ENCODE measurements around the gene PSD2.

The PSD2 gene

DNA sequence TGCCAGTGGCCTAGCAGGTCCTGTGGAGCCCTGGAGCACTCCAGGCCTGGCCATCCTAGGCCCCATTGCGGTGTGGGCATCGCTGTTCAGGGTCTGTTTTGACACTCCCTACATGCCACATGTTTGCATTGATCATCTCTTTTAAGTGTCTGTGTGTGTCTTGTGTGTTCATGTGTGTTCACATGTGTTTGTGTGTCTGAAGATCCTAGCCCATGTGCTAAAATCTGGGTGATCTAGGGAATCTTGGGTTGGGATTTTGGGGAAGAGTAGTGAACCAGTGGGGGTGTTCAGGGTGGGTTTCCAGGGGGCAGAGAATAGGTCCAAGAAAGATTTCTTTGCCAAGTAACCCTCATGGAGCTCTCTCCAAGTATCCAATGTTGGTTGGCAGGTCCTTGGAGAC, 8.4 kb downstream of the PSD2 start:
- ChIA-PET CTCF (no interaction called here), POLR2A (ENCODE audit: low non-redundant PET) (no interaction called here)
- no peak for TF ChIP-seq CTCF (conservative IDR thresholded peaks at IDR 0.05; ENCODE audit: low read depth)
- no peak overlapping the region for H3K27ac ChIP-seq
- DNase-seq (ENCODE audit: low spot score): no peak

DNA sequence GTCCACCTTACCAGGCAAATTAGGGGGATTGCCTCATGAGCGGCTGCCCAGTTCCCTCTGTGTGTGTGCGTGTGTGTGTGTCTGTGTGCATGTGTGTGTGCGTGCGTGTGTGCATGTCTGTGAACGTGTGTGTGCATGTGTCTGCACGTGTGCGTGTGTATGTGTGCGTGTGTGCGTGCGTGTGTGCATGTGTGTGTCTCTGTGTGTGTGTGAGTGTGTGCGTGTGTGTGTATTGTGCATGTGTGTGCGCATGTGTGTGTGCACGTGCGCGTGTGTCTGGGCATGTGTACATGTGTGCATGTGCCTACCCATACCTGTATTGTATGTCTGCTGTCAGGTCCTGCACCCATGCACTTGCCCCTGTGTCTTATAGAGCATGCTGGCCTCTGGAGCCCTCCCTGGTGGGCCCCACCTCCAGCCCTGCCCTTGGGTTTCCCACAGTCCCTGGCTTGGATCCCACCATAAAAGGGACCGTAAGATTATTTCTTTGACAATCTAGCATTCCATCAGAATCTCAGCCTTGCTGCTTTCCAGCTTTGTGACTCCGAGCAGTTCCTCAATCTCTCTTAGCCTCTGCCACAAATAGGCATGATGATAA, 9.3 kb downstream of the PSD2 start:
- no peak overlapping the region for H3K27ac ChIP-seq
- CTCF ChIA-PET: interaction anchor here (0.7 to 5.1 kb wide), 2 partner anchors 18 to 164 kb away, joined by 6 to 24 read pairs; no protein-coding TSS in a partner anchor
- no peak for DNase-seq (ENCODE audit: low spot score)
- TF ChIP-seq CTCF (conservative IDR thresholded peaks at IDR 0.05; ENCODE audit: low read depth): no peak
- POLR2A ChIA-PET (ENCODE audit: low non-redundant PET): no interaction called here

GRCh38 chr5:139805545-139805944, 9.9 kb downstream of the PSD2 start:
- CTCF ChIA-PET: interaction anchor here (0.7 to 5.1 kb wide), 3 partner anchors 18 to 163 kb away, joined by 3 to 24 read pairs (median 6); no protein-coding TSS in a partner anchor
- POLR2A ChIA-PET (ENCODE audit: low non-redundant PET): no interaction called here
- H3K27ac ChIP-seq: no peak overlapping the region
- no peak for TF ChIP-seq CTCF (conservative IDR thresholded peaks at IDR 0.05; ENCODE audit: low read depth)
- no peak for DNase-seq (ENCODE audit: low spot score)

GRCh38 chr5:139806111-139806510, 10.5 kb downstream of the PSD2 start:
- no peak for DNase-seq (ENCODE audit: low spot score)
- POLR2A ChIA-PET (ENCODE audit: low non-redundant PET): no interaction called here
- no peak overlapping the region for H3K27ac ChIP-seq
- CTCF ChIA-PET: interaction anchor here (0.6 to 5.1 kb wide), 3 partner anchors 40 to 163 kb away, joined by 3 to 24 read pairs (median 4); no protein-coding TSS in a partner anchor
- no peak for TF ChIP-seq CTCF (conservative IDR thresholded peaks at IDR 0.05; ENCODE audit: low read depth)

- H3K27ac ChIP-seq: no peak overlapping the region
- DNase-seq (ENCODE audit: low spot score): no peak
- TF ChIP-seq CTCF (conservative IDR thresholded peaks at IDR 0.05; ENCODE audit: low read depth): no peak
- ChIA-PET CTCF (interaction anchor here (0.6 to 5.1 kb wide), 4 partner anchors 27 to 162 kb away, joined by 3 to 24 read pairs (median 4); no protein-coding TSS in a partner anchor), POLR2A (ENCODE audit: low non-redundant PET) (no interaction called here)
These were observed 11.4 kb downstream of the PSD2 start for GRCh38 chr5:139806726-139807646.

- no peak for DNase-seq (ENCODE audit: low spot score)
- CTCF ChIA-PET: interaction anchor here (0.7 to 5.1 kb wide), 2 partner anchors 63 to 161 kb away, joined by 3 to 24 read pairs; no protein-coding TSS in a partner anchor
- no peak overlapping the region for H3K27ac ChIP-seq
- no peak for TF ChIP-seq CTCF (conservative IDR thresholded peaks at IDR 0.05; ENCODE audit: low read depth)
- POLR2A ChIA-PET (ENCODE audit: low non-redundant PET): no interaction called here
These were observed 12.0 kb downstream of the PSD2 start for GRCh38 chr5:139807647-139808030.
